SK-N-SH (cell line): ENCODE results near the gene LYSMD4. TPM values are rescaled to one million over a fixed set of nuclear protein-coding genes. Genes with fewer than 3 reads are reported as not detected.

ENCODE experiments used
- CTCF ChIA-PET: fragments of 300-600, 350-600 bp; formaldehyde crosslinking; extraction: SDS; loops from one replicate; lab custom pipeline; 2021; lab: Yijun Ruan, JAX
- POLR2A ChIA-PET: fragments of 350-600 bp; sonication (Branson Sonifier 250); formaldehyde crosslinking; extraction: SDS; loops from one replicate; lab custom pipeline; 2020; ENCODE audit warnings: antibody characterized with exemption, inconsistent platforms; lab: Yijun Ruan, JAX
- DNase-seq: peaks from one replicate; pipeline ENCODE4 v3.0.0; 2012
- H2AFZ ChIP-seq: fragments of 200-600 bp; sonication (generic); 2 replicates; pipeline ENCODE4 v1.8.1; 2016; ENCODE audit warnings: antibody characterized with exemption, mild to moderate bottlenecking, low read depth
- H3F3A ChIP-seq: fragments of 200-600 bp; sonication (generic); replicated peaks from 2 replicates; pipeline ENCODE3; 2016; ENCODE audit warnings: antibody characterized with exemption, mild to moderate bottlenecking; ENCODE audit not compliant: insufficient read depth
- H3K27ac ChIP-seq, 2 experiments: fragments of 200-500 bp in 1 of 2; fragments of 200-600 bp in 1 of 2; sonication (Bioruptor generic) in 1 of 2; sonication (generic), shearing (Covaris generic) in 1 of 2; 2 replicates each; pipeline versions ENCODE4 v1.5.1 to v1.6.1; 2014 to 2016; ENCODE audit warnings: low read depth in 2 of 2, inconsistent platforms in 1 of 2, low read length in 1 of 2, mild to moderate bottlenecking in 1 of 2, mixed read lengths in 1 of 2
- H3K27me3 ChIP-seq: fragments of 200-600 bp; sonication (generic), shearing (Covaris generic); 2 replicates; pipeline ENCODE4 v1.6.1; 2016; ENCODE audit warnings: mixed run types; ENCODE audit not compliant: insufficient read depth
- H3K36me3 ChIP-seq, 2 experiments: fragments of 200-500 bp in 1 of 2; fragments of 200-600 bp in 1 of 2; sonication (Bioruptor generic) in 1 of 2; sonication (generic) in 1 of 2; replicated peaks in 1 of 2; 2 replicates each; pipeline versions ENCODE3 to v1.5.1; 2014 to 2016; ENCODE audit warnings: low read length in 1 of 2, mild to moderate bottlenecking in 1 of 2; ENCODE audit not compliant: insufficient read depth in 2 of 2, control insufficient read depth in 1 of 2
- H3K4me1 ChIP-seq, 2 experiments: fragments of 200-500 bp in 1 of 2; fragments of 200-600 bp in 1 of 2; sonication (Bioruptor generic) in 1 of 2; sonication (generic), shearing (Covaris generic) in 1 of 2; 2 replicates each; pipeline versions ENCODE4 v1.5.1 to v1.6.1; 2014 to 2016; ENCODE audit warnings: low read depth in 1 of 2, low read length in 1 of 2, mixed run types in 1 of 2; ENCODE audit not compliant: insufficient read depth in 2 of 2, control insufficient read depth in 1 of 2
- H3K4me2 ChIP-seq: fragments of 200-600 bp; sonication (generic), shearing (Covaris generic); 2 replicates; pipeline ENCODE4 v1.6.1; 2017; ENCODE audit warnings: mixed run types
- H3K4me3 ChIP-seq, 2 experiments: fragments of 200-500 bp in 1 of 2; fragments of 200-600 bp in 1 of 2; sonication (Bioruptor generic) in 1 of 2; sonication (generic), shearing (Covaris generic) in 1 of 2; 2 replicates each; pipeline versions ENCODE4 v1.5.1 to v1.8.1; 2014 to 2016; ENCODE audit warnings: low read depth in 2 of 2, inconsistent platforms in 1 of 2, low read length in 1 of 2, mild to moderate bottlenecking in 1 of 2, mixed read lengths in 1 of 2, moderate library complexity in 1 of 2
- H3K79me2 ChIP-seq: fragments of 200-600 bp; sonication (generic); 2 replicates; pipeline ENCODE4 v1.8.1; 2017; ENCODE audit warnings: mild to moderate bottlenecking; ENCODE audit not compliant: insufficient read depth
- H3K9ac ChIP-seq: fragments of 200-600 bp; sonication (generic); 2 replicates; pipeline ENCODE4 v1.6.1; 2017; ENCODE audit warnings: mixed run types
- H3K9me2 ChIP-seq: fragments of 200-600 bp; sonication (generic); 2 replicates; pipeline ENCODE4 v1.6.1; 2017; ENCODE audit warnings: mixed run types
- H3K9me3 ChIP-seq: fragments of 200-600 bp; sonication (generic); 2 replicates; pipeline ENCODE4 v1.6.1; 2017; ENCODE audit warnings: mixed run types, mild to moderate bottlenecking, moderate library complexity
- H4K20me1 ChIP-seq: fragments of 200-600 bp; sonication (generic); 2 replicates; pipeline ENCODE4 v1.6.1; 2017; ENCODE audit warnings: mild to moderate bottlenecking, mixed run types; ENCODE audit not compliant: insufficient read depth
- ELF1 ChIP-seq: IDR thresholded peaks from 2 replicates; pipeline ENCODE4 v1.4.0; 2012
- EP300 ChIP-seq, 2 experiments: IDR thresholded peaks; 2 replicates each; pipeline versions ENCODE4 v1.4.0 to v1.6.1; 2012; ENCODE audit warnings: borderline replicate concordance in 1 of 2, low read depth in 1 of 2, low read length in 1 of 2
- EZH2phosphoT487 ChIP-seq: fragments of 200-600 bp; sonication (generic); IDR thresholded peaks from 2 replicates; pipeline ENCODE4 v1.6.1; 2017; ENCODE audit warnings: low read depth, mixed run types, mild to moderate bottlenecking, antibody characterized with exemption, moderate library complexity, borderline replicate concordance
- FOSL2 ChIP-seq: IDR thresholded peaks from 2 replicates; pipeline ENCODE4 v1.4.0; 2012; ENCODE audit warnings: low read depth, mild to moderate bottlenecking, moderate library complexity, borderline replicate concordance
- FOXJ3 ChIP-seq: sonication (generic); formaldehyde crosslinking; IDR thresholded peaks from 2 replicates; pipeline ENCODE4 v1.5.1; 2020; ENCODE audit warnings: mild to moderate bottlenecking, missing genetic modification reagents
- GABPA ChIP-seq: IDR thresholded peaks from 2 replicates; pipeline ENCODE4 v1.4.0; 2012; ENCODE audit warnings: low read depth, mild to moderate bottlenecking
- MAX ChIP-seq: IDR thresholded peaks from 2 replicates; pipeline ENCODE4 v1.4.0; 2012; ENCODE audit warnings: low read depth
- MEF2A ChIP-seq: IDR thresholded peaks from 2 replicates; pipeline ENCODE4 v1.4.0; 2012; ENCODE audit warnings: low read depth, borderline replicate concordance
- MXI1 ChIP-seq: IDR thresholded peaks from 2 replicates; pipeline ENCODE4 v1.6.1; 2012; ENCODE audit warnings: mild to moderate bottlenecking, low read depth, low read length, improper control_type of control experiment
- PBX3 ChIP-seq: IDR thresholded peaks from 2 replicates; pipeline ENCODE4; 2012
- POLR2AphosphoS5 ChIP-seq: IDR thresholded peaks from 2 replicates; pipeline ENCODE4 v1.6.1; 2012; ENCODE audit warnings: low read depth, low read length
- RAD21 ChIP-seq: IDR thresholded peaks from 2 replicates; pipeline ENCODE4 v1.6.1; 2012; ENCODE audit warnings: mild to moderate bottlenecking, low read length
- RFX5 ChIP-seq: IDR thresholded peaks from 2 replicates; pipeline ENCODE4 v1.6.1; 2012; ENCODE audit warnings: mild to moderate bottlenecking, improper control_type of control experiment, low read length
- RXRA ChIP-seq: IDR thresholded peaks from 2 replicates; pipeline ENCODE4 v1.4.0; 2012; ENCODE audit warnings: low read depth, mild to moderate bottlenecking, borderline replicate concordance
- SIN3A ChIP-seq: IDR thresholded peaks from 2 replicates; pipeline ENCODE4 v1.6.1; 2012; ENCODE audit warnings: low read depth, mild to moderate bottlenecking, low read length, moderate library complexity, borderline replicate concordance
- SMC3 ChIP-seq: IDR thresholded peaks from 2 replicates; pipeline ENCODE4 v1.6.1; 2012; ENCODE audit warnings: low read depth, low read length, improper control_type of control experiment
- TAF1 ChIP-seq: IDR thresholded peaks from 2 replicates; pipeline ENCODE4 v1.6.1; 2012; ENCODE audit warnings: low read depth, mild to moderate bottlenecking, low read length, moderate library complexity, borderline replicate concordance
- USF1 ChIP-seq: IDR thresholded peaks from 2 replicates; pipeline ENCODE4 v1.4.0; 2012; ENCODE audit warnings: low read depth, borderline replicate concordance
- USF2 ChIP-seq: fragments of 150-350 bp; IDR thresholded peaks from 2 replicates; pipeline ENCODE4 v1.6.1; 2017; ENCODE audit warnings: antibody characterized with exemption, low read length, low read depth, borderline replicate concordance
- WGBS: methylation state at CpG from one replicate; pipeline ENCODE4 v1.1.6; 2017; ENCODE audit warnings: low lambda C conversion rate; 5-methylcytosine and 5-hydroxymethylcytosine counted together
- polyA plus RNA-seq, 3 experiments: library from polyadenylated mRNA; depleted of rRNA; stranded (reverse); fragments of >200 nt; gene quantifications; 2 replicates each; pipeline ENCODE4 v1.2.3, GENCODE V29; 2012

Gene LYSMD4
- polyA plus RNA-seq, 1 of the 3 experiments (the other 2 are of a cell fraction) = 6.1 TPM

- peaks cover 0 to 7% of the 10 kb centered on the region in 2 experiments; a peak in 1 of 4 replicates for H3K4me1 ChIP-seq
- no peak for DNase-seq
- H3K9ac ChIP-seq = no peak overlapping the region
- no peaks in the 10 kb centered on the region for H3K9me2 ChIP-seq
- 83% methylated on average over 7 of the region's 7 CpGs for WGBS
- H3K36me3 ChIP-seq = no peaks in the 10 kb centered on the region
- ChIA-PET POLR2A (no interaction called here), CTCF (interaction anchor here (1.3 to 2.2 kb wide), 2 partner anchors 22 to 624 kb away, joined by 3 to 13 read pairs; no protein-coding TSS in a partner anchor)
- H3K9me3 ChIP-seq = no peaks in the 10 kb centered on the region
- TF ChIP-seq TAF1 = no peak
- no peak for TF ChIP-seq USF2
- no peak for TF ChIP-seq FOSL2
- no peak for TF ChIP-seq EZH2phosphoT487
- no peak for TF ChIP-seq MAX
- no peak for TF ChIP-seq MEF2A
- no peaks in the 10 kb centered on the region for H3K27me3 ChIP-seq
- H4K20me1 ChIP-seq = no peaks in the 10 kb centered on the region
- H3K4me2 ChIP-seq = no peak overlapping the region
- H3K27ac ChIP-seq = no peak overlapping the region
- no peak overlapping the region for H2AFZ ChIP-seq
- no peaks in the 10 kb centered on the region for H3K79me2 ChIP-seq
- H3F3A ChIP-seq = no peaks in the 10 kb centered on the region
- H3K4me3 ChIP-seq = no peak overlapping the region
These were observed 6.9 kb downstream of the LYSMD4 start for GRCh38 chr15:99726333-99726732.

GRCh38 chr15:99722406-99722805 is 10.8 kb downstream of the LYSMD4 start:
- Histone ChIP-seq H3K9me3 (no peaks in the 10 kb centered on the region), H3F3A (no peaks in the 10 kb centered on the region), H2AFZ (no peak overlapping the region), H3K4me1 (no peaks in the 10 kb centered on the region), H3K4me3 (no peak overlapping the region), H3K27me3 (no peaks in the 10 kb centered on the region), H3K79me2 (no peaks in the 10 kb centered on the region), H3K27ac (no peak overlapping the region), H3K9me2 (no peaks in the 10 kb centered on the region), H4K20me1 (no peaks in the 10 kb centered on the region), H3K4me2 (no peak overlapping the region), H3K9ac (no peak overlapping the region), H3K36me3 (peaks cover 0 to 4% of the 10 kb centered on the region in 2 experiments)
- WGBS = 95% methylated on average over 3 of the region's 3 CpGs
- no peak for DNase-seq
- CTCF ChIA-PET = interaction anchor here (0.7 to 1.1 kb wide), 3 partner anchors 12 to 34 kb away, joined by 3 to 5 read pairs (median 4); no protein-coding TSS in a partner anchor
- POLR2A ChIA-PET = no interaction called here
- no peak for TF ChIP-seq EP300 (IDR thresholded peaks at IDR 0.05; ENCODE audit: borderline replicate concordance in 1 of 2, low read depth in 1 of 2, low read length in 1 of 2)
- TF ChIP-seq FOSL2 = no peak
- no peak for TF ChIP-seq FOXJ3 (CRISPR knock-in tag)
- TF ChIP-seq TAF1 = no peak
- no peak for TF ChIP-seq ELF1
- no peak for TF ChIP-seq RXRA
- TF ChIP-seq EZH2phosphoT487 = no peak
- TF ChIP-seq PBX3 = no peak
- TF ChIP-seq USF1 = no peak
- TF ChIP-seq SIN3A = no peak
- TF ChIP-seq GABPA = no peak
- TF ChIP-seq RAD21 = no peak
- TF ChIP-seq MXI1 = no peak
- TF ChIP-seq MAX = no peak
- no peak for TF ChIP-seq RFX5
- TF ChIP-seq POLR2AphosphoS5 = no peak
- no peak for TF ChIP-seq SMC3
